Epidermal melanocyte (primary cell): ENCODE data around the gene SMIM44.
"Not testable (repeated sequence)": the region's sequence is repeated elsewhere in the genome, so short reads cannot be mapped to it uniquely, and the experiment has no call there.

Experiments used
- DNase-seq: peaks from one replicate; pipeline ENCODE4 v3.0.0; 2011; ENCODE audit warnings: low spot score; ENCODE audit not compliant: insufficient read length

SMIM44 gene

DNA sequence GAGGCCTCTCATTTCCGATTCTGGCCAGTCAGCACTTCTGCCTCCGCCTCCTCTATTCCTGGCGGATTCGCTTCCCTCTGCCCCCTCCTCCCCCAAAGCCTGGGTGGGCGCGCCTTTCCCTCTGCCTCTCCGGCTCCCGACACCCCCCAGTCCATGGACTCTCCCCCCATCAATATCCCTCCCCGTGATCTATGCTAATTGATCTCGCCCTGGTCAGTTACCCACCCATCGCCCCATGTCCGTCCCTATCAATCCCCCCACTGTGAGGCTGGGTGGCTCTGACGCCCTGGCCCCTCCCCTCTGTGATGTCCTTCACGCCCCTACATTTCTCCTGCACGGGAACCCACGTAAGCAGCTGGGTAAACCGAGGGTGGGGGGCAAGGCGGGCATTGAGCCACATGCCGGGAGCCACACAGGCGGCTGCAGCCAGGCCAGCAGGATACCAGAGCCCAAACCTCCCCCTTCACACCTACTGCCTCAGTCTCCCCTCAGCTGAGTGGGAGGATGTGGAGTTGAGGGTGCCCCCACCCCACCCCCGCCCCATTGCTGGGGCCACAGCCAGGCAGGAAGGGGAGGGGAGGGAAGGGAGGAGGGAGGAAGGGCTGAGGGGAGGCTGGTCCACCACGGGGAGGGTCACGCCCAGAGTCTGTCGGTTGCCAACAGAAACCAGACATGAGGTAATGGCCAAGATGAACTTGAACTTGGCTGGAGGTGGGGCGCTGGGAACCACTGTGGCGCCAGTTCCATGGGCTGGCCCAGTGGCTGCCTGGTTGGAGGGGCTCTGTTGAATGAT lies 24.0 kb downstream of the SMIM44 start:
- peak; percentile 84 for DNase-seq

- no peak for DNase-seq
Measured at GRCh38 chr19:3458229-3459088, 24.8 kb downstream of the SMIM44 start.

DNA sequence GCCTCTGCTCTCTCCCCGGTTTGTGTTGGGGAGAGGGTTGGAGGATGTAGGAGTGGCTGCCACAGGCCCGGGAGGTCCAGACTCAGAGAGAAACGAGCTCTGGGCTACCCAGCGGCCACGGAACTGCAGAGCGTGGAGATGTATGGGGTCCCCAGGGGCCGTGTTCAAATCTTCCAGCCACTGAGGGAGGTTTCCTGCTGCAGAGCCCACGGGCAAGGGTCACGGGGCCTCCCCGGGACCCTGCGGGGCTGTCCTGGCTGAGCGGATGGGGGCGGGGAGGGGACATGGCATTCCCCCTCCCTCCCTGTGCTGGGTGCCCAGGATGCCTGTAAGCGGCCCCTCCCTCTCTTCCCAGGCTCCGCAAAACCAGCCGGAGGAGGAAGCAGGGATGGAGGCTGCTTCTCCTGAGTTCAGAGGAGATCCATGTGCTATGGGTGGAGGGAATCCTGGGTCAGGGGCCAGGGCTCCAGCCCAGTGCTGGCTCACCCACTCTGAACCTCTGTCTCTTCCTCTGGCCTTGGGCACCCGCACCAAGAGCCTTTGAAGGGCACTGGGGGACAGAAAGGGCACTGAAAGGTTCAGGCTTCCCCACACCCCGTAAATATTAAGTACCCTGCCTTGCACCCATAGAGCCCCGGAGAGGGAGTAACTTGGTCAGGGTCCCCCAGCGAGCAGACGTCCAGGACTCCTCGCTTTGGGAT lies 25.6 kb downstream of the SMIM44 start:
- DNase-seq = no peak

DNA sequence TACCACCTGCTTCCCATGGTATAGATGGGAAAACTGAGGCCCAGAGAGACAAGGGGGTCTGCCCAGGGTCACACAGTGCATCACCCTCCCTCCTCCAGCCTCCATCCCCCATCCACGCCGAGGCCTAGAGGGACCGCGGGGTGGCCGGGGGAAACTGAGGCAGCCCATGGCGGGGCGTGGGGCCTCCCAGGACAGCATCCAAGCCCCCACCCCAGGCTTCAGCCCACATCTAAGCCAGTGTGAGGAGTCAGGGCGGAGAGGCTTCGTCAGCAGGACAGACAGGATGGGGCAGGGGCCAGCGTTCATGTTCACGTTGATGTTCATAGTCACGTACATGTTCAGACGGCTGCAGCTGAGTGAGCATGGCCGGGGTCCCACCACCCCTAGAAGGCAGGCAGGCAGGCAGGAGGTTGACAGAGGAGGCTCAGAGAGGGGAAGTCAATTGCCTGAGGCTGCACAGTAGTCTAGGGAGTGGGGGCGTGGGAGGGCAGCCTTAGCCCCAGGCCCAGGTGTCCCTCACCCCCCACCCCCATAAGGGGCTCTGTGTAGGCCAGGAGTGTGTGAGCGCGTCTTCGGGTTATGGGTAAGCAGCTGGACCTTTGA lies 26.2 kb downstream of the SMIM44 start:
- no peak for DNase-seq

DNA sequence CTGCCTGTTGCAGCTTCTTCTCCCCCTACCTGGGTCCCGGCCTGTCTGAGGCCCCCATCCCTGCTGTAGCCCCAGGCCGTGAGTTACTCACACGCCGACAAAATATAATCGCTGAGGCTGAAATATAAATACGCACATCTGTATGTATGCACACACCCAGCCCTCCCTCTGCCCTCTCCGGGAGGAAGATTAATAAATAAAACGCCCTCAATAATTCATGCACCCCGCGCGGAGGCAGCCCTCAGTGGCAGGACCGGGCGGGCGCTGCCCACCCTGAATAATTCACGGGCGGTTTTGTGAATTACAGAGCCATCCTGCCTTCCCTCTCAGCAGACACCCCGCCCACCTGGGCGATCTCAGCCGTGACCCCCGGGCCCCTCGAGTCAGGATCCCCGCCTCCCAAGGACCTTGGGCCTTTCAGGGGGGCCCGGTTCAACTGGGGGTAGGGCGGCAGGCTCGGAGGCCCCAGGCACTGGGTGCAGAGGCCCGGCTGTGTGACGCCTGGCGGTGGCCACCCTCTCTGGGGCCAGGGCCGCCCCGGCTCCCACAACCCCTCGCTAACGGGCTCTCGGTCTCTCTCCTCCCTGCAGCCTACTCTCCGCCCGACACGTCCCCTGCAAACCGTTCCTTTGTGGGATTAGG lies 27.2 kb downstream of the SMIM44 start:
- DNase-seq = no peak

GRCh38 chr19:3455393-3455955 lies 27.8 kb downstream of the SMIM44 start:
- no peak for DNase-seq

DNA sequence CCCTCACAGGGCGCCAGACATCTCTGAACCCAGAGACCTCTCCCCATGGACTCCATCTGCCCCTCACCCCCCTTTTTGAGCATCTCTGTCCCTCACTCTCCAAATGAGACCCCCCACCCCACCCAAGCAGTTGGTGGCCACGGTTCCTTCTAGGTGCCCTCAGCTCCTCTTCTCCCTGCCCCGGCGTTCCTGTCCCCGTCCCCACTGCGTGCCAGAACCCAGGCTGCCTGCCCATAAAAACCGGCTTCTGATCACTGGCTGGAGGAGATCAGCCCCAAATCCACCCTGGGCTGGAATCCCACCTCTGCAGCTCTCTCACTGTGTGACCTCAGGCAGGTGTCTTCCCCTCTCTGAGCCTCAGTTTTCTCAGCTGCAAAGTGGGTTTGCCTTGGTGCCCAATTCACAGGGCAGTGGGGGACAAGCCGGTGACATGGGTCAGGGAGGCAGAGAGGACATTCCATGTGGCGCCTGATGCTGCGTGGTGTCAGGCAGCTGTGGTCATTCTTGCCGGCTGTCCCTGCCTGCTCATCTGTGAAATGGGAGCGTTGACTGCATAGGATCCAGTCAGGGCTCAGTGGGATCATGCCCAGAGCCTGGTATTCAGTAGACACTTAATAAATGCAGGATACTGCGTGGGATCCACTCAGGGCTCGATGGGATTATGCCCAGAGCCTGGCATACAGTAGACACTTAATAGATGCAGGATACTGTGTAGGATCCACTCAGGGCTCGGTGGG lies 28.4 kb downstream of the SMIM44 start:
- DNase-seq = no peak

- DNase-seq = no peak
Measured at GRCh38 chr19:3453840-3454239, 29.4 kb downstream of the SMIM44 start.

DNA sequence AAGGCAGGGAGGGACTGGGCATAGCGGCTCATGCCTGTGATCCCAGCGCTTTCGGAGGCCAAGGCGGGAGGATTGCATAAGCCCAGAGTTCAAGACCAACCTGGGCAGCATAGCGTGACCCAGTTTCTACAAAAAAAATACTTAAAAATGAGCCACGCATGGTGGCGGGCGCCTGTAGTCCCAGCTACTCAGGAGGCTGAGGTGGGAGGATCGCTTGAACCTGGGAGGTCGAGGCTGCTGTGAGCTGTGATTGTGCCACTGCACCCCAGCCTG lies 30.4 kb downstream of the SMIM44 start:
- DNase-seq = not testable (repeated sequence)

DNA sequence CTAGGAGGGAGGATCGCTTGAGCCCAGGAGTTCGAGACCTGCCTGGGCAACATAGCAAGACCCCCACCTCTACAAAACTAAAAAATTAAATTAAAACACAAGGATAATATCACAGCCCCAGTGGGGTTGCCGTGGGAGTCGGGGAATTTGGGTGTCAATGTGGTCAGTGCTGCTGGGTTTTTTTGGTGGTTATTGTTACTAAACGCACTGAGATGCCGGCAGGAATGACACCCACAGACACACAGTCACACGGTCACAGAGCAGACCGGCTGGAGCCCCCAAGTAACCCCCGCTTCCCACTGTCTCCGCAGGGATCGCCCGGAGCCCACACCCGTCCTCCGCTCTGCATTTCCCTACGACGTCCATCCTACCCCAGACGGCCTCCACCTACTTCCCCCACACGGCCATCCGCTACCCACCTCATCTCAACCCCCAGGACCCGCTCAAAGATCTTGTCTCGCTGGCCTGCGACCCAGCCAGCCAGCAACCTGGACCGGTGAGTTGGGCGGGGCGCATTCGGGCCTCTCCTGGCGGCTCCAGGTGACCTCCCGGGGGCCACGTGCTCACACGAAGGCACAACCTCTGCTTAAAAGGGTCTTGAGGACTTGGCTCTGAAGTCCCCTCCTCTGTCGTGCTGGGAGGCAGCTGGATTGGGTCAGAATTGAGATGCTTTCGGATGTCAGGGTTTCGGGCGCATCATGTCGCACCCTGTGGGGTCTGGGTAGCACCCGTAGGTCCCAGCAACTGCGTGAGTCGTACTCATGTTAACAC lies 30.9 kb downstream of the SMIM44 start:
- DNase-seq = no peak

GRCh38 chr19:3451451-3451866 lies 31.8 kb downstream of the SMIM44 start:
- DNase-seq = no peak

- peak; percentile 85 for DNase-seq
Measured at GRCh38 chr19:3450796-3451411, 32.3 kb downstream of the SMIM44 start.

- DNase-seq = no peak
Measured at GRCh38 chr19:3448616-3449334, 34.5 kb downstream of the SMIM44 start.

- not testable (repeated sequence) for DNase-seq
Measured at GRCh38 chr19:3446657-3447056, 36.6 kb downstream of the SMIM44 start.

GRCh38 chr19:3444695-3445234 lies 38.5 kb downstream of the SMIM44 start:
- no peak for DNase-seq

DNA sequence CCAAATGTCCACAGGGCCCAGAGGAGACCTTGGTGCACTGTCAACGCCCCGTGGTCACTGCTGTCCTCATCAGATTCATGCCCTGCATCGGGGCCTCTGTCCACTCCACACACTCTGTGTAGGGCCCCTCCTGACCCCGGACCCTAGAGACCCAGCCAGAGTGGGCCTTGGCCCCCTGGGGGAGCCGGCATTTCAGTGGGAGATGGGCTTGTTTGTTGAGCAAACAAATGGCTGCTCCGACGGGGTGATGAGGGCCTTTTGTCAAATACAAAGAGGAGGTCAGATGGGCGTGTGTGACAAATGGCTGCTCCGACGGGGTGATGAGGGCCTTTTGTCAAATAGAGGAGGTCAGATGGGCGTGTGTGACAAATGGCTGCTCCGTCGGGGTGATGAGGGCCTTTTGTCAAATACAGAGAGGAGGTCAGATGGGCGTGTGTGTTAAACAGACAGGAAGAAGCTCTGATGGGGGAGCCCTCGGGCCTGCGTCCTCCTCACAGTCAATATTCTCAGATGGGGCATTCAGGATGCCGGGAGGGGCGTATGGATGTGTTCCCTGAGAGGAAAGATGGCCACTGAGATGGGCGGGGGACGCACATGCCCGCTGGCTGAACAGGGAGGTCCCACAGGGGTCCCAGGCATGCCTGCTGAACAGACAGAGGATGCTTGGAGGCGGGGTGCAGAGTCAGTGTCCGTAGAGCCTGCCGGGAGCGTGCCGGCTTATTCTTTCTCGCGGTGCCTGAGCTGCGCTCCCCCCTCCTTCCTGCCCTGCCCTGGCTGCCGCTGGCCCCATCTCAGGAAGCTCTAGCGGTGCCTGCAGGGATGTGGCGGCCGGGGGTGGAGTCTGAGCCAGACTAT lies 39.2 kb downstream of the SMIM44 start:
- peak; percentile 66 for DNase-seq

DNA sequence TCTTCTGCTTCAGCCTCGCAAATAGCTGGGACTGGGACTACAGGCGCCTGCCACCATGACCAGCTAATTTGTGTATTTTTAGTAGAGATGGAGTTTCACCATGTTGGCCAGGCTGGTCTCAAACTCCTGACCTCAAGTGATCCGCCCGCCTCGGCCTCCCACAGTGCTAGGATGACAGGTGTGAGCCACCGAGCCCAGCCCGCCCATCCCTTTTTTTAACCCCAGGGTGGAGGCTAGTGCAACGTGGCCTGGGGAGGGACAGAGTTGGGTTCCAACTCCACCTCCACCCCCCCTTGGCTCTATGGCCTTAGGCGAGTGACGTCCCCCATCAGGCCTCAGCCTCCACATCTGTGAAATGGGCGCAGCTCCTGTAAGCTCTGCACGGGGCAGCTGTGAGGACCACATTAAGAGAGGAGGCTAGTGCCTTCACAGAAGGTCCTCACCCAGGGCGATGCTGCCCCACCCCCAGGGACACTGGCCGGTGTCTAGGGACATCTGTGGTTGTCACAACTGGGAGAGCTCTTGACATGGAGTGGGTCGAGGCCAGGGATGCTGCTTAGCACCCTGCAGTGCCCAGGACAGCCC lies 40.7 kb downstream of the SMIM44 start:
- no peak for DNase-seq
